Uterus (tissue), 2 donors: ENCODE results near the gene NADK.
"Not testable (repeated sequence)": the region's sequence is repeated elsewhere in the genome, so short reads cannot be mapped to it uniquely, and the experiment has no call there.

Experiments
- POLR2A ChIP-seq, 2 donors: fragments of 450-650 bp; IDR thresholded peaks; one replicate each; pipeline ENCODE4 v1.6.1; 2016; ENCODE audit warnings: antibody characterized with exemption in 2 of 2, mild to moderate bottlenecking in 1 of 2, moderate library complexity in 1 of 2
- TF ChIP-seq, protein P1 (sequence below), 4 experiments: fragments of 200-600 bp in 2 of 4; fragments of 450-650 bp in 2 of 4; sonication (generic) in 2 of 4; IDR thresholded peaks; one replicate each; pipeline ENCODE4 v1.5.1; 2016 to 2019; ENCODE audit warnings: antibody characterized with exemption in 4 of 4, mild to moderate bottlenecking in 2 of 4, moderate library complexity in 1 of 4

GRCh38 chr1:1730230-1730629 lies 48.0 kb downstream of the NADK start:
- TF ChIP-seq, protein P1, sequence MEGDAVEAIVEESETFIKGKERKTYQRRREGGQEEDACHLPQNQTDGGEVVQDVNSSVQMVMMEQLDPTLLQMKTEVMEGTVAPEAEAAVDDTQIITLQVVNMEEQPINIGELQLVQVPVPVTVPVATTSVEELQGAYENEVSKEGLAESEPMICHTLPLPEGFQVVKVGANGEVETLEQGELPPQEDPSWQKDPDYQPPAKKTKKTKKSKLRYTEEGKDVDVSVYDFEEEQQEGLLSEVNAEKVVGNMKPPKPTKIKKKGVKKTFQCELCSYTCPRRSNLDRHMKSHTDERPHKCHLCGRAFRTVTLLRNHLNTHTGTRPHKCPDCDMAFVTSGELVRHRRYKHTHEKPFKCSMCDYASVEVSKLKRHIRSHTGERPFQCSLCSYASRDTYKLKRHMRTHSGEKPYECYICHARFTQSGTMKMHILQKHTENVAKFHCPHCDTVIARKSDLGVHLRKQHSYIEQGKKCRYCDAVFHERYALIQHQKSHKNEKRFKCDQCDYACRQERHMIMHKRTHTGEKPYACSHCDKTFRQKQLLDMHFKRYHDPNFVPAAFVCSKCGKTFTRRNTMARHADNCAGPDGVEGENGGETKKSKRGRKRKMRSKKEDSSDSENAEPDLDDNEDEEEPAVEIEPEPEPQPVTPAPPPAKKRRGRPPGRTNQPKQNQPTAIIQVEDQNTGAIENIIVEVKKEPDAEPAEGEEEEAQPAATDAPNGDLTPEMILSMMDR (IDR thresholded peaks at IDR 0.05): not testable (repeated sequence)
- TF ChIP-seq POLR2A (IDR thresholded peaks at IDR 0.05): not testable (repeated sequence)
